A549 treated with dexamethasone at 1 μM for 4 hours (cell line): Measurements from ENCODE around the gene SLC25A52. TPM values are rescaled to one million over a fixed set of nuclear protein-coding genes. Genes with fewer than 3 reads are reported as not detected.

Experiments used
- total RNA-seq: library from RNA; stranded (reverse); fragments of 200-300 nt; extraction: Qiagen RNA extraction; gene quantifications from 5 replicates; pipeline ENCODE4 v1.2.3, GENCODE V29; 2022

SLC25A52 gene
- total RNA-seq, result not detected in 5 replicates

GRCh38 chr18:31760695-31761094, at the start of gene SLC25A52:
TSS of gene SLC25A52 (minus strand) at chr18:31760880. CDS start at chr18:31760661, 219 bp downstream.

Other genes with a start within 250 kb of the SLC25A52 start
- gene TTR, start 169.0 kb downstream of the SLC25A52 start, total RNA-seq, result 0.11 to 0.13 TPM in 2 of 5 replicates, not detected in the others
- 5.3 to 8.0 TPM (median 7.1 TPM) in 5 replicates for gene B4GALT6, start 76.3 kb downstream of the SLC25A52 start, total RNA-seq
- 11.7 to 14.1 TPM (median 13.5 TPM) in 5 replicates for gene TRAPPC8, start 182.2 kb upstream of the SLC25A52 start, total RNA-seq